Measurements from ENCODE around the gene EIF4EBP3.
A peak's percentile ranks its signal among the peaks of the same experiment; 100 is the strongest.

Gene EIF4EBP3

GRCh38 chr5:140557136-140557805, 9.8 kb downstream of the EIF4EBP3 start, which contains the start of gene SRA1:
Gene SRA1 (minus strand): TSS chr5:140557473. CDS start chr5:140557452, 21 bp downstream.
- DNase-seq (ENCODE audit: low read depth) = peak; percentile 72

DNA sequence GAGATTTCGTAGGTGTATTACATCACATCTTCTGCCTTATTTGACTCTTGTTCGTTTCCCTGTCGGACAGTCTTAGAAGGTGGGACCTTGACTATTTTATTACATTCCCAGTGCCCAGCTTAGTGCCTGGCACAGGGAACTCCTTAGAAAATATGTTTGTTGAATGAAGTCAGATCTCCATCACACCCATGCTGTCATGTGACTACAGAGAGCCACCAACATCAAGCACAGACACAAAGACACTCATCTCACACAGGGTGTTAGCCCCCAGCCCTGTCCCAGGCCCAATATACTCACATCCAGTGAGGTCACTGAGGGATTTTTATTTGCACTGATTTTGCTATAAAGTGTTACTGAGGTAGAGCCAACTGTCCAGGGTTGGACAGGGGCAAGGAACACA, 10.5 kb downstream of the EIF4EBP3 start:
- DNase-seq (ENCODE audit: low read depth) = no peak

DNA sequence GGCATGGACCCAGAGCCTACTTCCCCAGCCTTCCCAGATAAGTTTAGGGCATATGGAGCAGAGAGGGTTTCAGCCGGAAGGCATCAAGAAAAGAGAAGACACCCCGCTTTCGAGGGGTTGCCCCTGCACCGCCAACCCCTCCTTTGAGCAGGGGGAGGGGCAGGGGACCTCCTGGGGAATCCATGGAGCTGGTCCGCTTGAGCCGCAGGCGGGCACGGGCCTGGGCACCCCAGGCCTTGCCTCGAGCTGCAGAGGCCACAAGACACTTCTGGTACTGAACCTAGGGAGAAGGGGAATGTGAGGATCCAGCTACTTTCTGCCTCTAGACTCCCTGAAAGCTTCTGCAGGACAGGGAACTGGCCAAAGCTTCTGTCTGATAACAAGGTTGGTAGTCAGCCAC, 11.1 kb downstream of the EIF4EBP3 start:
- no peak for DNase-seq (ENCODE audit: low read depth)

GRCh38 chr5:140560227-140560626, 12.8 kb downstream of the EIF4EBP3 start:
- DNase-seq (ENCODE audit: low read depth) = no peak

DNA sequence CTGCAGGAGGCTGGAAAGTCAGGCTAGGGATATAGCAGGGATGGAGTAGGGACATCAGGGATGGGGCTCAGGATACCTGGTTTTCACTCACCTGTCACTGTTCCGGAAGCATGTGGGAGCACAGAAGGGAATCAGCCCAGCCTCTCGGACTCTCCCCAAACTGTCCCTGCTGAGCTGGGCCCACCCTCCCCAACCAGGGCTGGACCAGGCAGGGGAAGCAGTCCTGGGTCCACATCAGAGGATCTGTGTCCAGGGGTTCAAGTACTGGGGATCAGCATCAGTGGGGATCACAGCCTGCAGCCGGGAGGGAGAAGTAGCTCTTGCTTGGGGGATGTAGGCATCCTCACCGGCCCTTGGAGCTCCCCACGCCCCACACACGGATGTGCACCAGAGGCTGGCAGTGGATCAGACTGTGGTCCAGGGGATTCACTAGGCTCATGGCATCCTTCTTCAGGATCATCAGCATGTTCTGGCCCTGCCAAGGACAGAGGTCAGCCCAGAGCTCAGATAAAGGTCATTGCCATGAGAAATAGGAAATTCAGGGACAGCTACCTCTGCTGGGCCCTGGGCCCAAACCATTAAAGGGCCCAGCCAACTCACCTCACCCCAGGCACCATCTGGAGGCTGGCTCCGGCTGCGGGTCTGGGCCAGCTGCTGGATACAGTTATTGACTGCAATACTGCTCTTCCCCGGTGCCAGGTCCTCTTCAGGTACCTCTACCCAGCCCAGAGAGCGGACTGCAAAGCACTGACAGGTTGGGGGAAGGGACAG, 14.5 kb downstream of the EIF4EBP3 start:
- DNase-seq (ENCODE audit: low read depth) = no peak

GRCh38 chr5:140563596-140563995, 16.1 kb downstream of the EIF4EBP3 start:
- no peak for DNase-seq (ENCODE audit: low read depth)

GRCh38 chr5:140564196-140565023, 16.9 kb downstream of the EIF4EBP3 start, which contains the start of the genes APBB3 and SLC35A4:
Gene APBB3 (minus strand): TSS chr5:140564598. CDS start chr5:140564245, 353 bp downstream.
Gene SLC35A4 (plus strand): TSS chr5:140564828. CDS start chr5:140567170, 2,342 bp downstream.
- peak; percentile 95 for DNase-seq (ENCODE audit: low read depth)

DNA sequence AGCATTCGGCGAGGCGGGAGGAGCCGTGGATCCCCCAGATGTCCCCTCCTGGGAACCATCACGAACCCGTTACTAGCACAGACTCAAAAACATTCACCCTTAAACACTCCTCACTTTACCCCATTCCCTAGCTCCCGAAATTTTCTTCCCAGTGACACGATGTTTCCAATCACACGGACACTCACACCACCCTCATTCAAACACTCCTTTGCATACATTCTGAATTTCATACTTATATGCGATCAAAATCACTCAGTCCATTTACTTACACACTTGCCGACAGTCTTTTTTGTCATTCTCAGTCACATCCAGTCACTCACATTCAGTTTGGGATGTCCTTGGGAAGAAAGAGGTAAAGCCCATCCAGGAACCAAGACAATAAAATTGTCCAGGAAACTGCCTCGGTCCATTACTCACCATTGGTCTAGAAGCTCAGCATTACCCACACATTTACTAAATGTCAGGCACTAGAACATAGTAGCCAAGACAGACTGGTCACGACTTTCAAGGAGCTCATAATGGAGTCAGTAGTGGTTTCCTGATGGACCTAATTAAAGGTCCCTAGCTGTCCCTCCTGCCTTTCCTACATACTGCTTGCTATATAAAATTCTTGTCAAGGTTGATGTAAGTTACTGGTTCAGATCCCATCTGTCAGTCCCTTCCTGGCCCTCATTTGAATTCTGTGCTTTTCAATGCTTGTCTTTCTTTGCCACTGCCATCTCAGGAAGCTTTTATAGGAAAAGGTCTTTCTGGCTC, 17.7 kb downstream of the EIF4EBP3 start:
- DNase-seq (ENCODE audit: low read depth) = no peak

DNA sequence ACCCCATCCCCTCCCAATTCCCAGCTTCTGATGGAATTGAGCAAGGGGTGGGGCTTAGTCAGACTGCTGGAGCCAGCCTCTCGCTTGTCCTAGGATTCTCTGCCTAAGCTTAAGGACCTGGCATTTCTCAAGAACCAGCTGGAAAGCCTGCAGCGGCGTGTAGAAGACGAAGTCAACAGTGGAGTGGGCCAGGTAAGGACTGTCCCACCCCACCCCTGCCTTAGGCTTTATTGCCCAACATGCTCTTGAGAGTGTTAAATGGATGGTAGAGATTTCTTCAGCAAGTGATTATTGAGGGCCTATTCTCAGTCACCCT, 18.3 kb downstream of the EIF4EBP3 start:
- no peak for DNase-seq (ENCODE audit: low read depth)

DNA sequence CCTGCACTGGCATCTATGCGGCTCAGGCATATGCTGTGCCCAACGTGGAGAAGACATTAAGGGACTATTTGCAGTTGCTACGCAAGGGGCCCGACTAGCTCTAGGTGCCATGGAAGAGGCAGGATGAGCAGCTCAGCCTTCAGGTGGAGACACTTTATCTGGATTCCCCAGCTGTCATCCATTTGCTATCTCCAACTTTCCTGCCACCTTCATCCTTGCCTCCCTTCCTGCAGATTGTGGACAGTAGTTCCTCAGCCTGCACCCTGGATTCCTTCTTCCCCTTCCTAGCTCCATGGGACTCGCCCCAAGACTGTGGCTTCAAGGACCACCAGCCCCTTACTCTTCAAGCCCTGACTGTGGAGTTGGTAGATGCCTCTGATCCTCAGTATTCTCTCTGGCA, 19.2 kb downstream of the EIF4EBP3 start:
- no peak for DNase-seq (ENCODE audit: low read depth)

DNA sequence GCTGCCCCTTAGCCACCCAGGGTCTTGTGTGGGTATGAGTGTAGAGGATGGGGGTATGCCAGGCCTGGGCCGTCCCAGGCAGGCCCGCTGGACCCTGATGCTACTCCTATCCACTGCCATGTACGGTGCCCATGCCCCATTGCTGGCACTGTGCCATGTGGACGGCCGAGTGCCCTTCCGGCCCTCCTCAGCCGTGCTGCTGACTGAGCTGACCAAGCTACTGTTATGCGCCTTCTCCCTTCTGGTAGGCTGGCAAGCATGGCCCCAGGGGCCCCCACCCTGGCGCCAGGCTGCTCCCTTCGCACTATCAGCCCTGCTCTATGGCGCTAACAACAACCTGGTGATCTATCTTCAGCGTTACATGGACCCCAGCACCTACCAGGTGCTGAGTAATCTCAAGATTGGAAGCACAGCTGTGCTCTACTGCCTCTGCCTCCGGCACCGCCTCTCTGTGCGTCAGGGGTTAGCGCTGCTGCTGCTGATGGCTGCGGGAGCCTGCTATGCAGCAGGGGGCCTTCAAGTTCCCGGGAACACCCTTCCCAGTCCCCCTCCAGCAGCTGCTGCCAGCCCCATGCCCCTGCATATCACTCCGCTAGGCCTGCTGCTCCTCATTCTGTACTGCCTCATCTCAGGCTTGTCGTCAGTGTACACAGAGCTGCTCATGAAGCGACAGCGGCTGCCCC, 19.8 kb downstream of the EIF4EBP3 start:
- DNase-seq (ENCODE audit: low read depth) = no peak

DNA sequence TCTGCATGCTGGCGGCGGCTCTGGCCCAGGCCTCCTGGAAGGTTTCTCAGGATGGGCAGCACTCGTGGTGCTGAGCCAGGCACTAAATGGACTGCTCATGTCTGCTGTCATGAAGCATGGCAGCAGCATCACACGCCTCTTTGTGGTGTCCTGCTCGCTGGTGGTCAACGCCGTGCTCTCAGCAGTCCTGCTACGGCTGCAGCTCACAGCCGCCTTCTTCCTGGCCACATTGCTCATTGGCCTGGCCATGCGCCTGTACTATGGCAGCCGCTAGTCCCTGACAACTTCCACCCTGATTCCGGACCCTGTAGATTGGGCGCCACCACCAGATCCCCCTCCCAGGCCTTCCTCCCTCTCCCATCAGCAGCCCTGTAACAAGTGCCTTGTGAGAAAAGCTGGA, 20.4 kb downstream of the EIF4EBP3 start:
- no peak for DNase-seq (ENCODE audit: low read depth)

- no peak for DNase-seq (ENCODE audit: low read depth)
Measured at GRCh38 chr5:140568443-140569063, 21.1 kb downstream of the EIF4EBP3 start.

GRCh38 chr5:140569197-140569596, 21.7 kb downstream of the EIF4EBP3 start:
- DNase-seq (ENCODE audit: low read depth) = no peak

- DNase-seq (ENCODE audit: low read depth) = no peak
Measured at GRCh38 chr5:140570058-140570457, 22.6 kb downstream of the EIF4EBP3 start.

DNA sequence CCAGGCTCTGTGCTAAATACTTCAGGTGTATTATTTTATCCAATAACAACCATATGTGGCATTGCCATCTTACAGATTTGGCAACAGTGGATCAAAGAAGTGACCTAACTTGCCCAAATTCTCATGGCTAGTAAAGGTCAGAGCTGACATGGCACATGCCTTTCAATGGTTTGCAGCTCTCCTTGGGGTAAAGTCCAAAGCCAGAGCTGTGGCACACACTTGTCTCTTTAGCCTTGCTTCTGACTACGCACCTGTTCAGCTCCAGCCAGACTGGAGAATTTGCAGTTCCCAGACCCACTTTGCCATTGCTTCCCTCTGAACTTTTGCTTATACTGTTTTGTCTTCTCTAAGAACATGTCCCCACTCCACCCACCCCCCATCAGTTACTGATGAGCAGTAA, 23.0 kb downstream of the EIF4EBP3 start:
- no peak for DNase-seq (ENCODE audit: low read depth)

DNA sequence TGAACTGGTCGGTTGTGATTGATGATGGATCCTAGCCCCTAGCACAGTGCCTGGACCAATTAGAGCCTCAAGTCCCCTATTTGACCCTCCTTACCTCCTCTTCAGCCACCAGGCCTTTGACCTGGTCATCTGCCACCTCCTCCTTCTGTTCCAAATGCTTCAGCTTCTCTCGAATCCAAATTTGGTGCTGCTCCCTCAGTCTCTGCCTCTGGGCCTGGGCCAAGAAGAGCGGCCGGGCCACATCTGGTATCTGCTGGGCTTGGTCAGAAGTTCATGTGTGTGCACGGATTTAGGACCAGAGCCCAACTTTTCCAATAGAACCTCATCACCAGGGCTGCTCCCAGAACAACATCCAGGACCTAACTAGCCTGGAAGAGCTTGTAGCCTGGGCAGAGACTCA, 23.6 kb downstream of the EIF4EBP3 start:
- no peak for DNase-seq (ENCODE audit: low read depth)

DNA sequence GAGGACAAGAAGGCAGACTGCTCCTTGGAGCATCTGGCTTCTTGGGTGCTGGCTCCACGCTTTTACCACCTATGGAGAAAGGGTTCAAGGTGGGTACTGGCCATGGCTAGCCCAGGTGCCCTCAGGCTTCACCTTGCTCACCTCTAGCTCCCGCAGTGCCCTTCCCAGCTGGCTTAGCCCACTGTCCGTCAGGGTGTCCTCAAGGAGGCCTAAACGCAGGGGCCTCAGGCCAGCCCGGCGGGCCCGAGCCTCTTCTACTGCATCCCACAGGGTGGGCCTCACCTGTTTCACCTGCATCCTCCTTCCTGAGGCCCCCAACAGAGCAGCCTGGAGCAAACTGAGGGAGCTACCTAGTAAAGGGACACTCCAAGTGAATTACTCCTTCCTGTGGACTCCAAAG, 26.2 kb downstream of the EIF4EBP3 start:
- no peak for DNase-seq (ENCODE audit: low read depth)

DNA sequence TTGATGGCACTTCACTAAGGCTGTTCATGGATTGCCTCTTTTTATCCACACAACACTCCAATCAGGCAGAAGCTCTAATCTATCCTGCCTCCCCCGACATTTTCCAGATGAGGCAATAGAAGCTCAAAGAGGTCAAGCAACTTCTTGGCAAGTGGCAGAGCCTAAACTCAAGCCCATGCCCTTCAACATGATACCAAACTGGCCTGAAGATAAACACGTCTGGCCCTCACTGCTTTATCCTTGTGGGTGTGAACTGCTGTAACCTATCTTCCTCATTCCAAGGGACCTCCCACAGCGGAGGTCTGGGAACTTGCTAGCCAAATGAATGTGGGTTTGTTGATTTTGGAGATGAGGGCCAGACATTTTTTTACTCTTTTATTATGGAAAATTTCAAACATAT, 26.7 kb downstream of the EIF4EBP3 start:
- DNase-seq (ENCODE audit: low read depth) = no peak

DNA sequence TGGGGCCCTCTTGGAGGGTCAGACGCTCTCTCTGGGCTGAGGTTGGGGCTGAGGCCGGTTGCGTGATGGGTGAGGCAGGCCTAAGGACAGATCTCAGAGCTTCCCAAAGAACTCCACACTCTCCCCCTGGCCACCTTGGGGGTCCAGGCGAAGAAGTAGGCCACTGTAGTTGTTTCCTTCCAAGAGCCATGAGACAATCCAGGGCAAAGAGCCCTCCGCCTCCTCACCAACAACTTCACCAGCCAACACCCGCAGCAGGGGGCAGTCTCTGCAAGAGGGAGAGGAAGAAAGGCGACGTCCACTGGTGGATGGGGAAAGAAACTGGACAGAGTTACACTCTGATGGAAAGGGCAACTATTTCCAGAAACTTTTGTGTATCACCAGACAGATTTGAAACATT, 27.8 kb downstream of the EIF4EBP3 start:
- no peak for DNase-seq (ENCODE audit: low read depth)

- no peak for DNase-seq (ENCODE audit: low read depth)
Measured at GRCh38 chr5:140576776-140577201, 29.3 kb downstream of the EIF4EBP3 start.
